ENCODE data around the gene FOXP1.

FOXP1 gene

GRCh38 chr3:71288269-71288930 is 295.1 kb downstream of the FOXP1 start:
- DNase-seq (ENCODE audit: extremely low spot score): no peak
- TF ChIP-seq SP1 (IDR thresholded peaks at IDR 0.05) (no peak), SUZ12 (IDR thresholded peaks at IDR 0.05) (no peak), TARDBP (IDR thresholded peaks at IDR 0.05) (no peak), BHLHE40 (IDR thresholded peaks at IDR 0.05; ENCODE audit: borderline replicate concordance) (no peak), LEF1 (IDR thresholded peaks at IDR 0.05; ENCODE audit: borderline replicate concordance) (no peak), ARNT (IDR thresholded peaks at IDR 0.05) (no peak), L3MBTL2 (conservative IDR thresholded peaks at IDR 0.05) (no peak), CTBP1 (IDR thresholded peaks at IDR 0.05; ENCODE audit: borderline replicate concordance) (no peak), ELF4 (IDR thresholded peaks at IDR 0.05) (no peak), FOXM1 (IDR thresholded peaks at IDR 0.05; ENCODE audit: borderline replicate concordance) (no peak), FOXA1 (IDR thresholded peaks at IDR 0.05) (no peak), FOXK2 (IDR thresholded peaks at IDR 0.05) (no peak)
- TF ChIP-seq, protein P1, sequence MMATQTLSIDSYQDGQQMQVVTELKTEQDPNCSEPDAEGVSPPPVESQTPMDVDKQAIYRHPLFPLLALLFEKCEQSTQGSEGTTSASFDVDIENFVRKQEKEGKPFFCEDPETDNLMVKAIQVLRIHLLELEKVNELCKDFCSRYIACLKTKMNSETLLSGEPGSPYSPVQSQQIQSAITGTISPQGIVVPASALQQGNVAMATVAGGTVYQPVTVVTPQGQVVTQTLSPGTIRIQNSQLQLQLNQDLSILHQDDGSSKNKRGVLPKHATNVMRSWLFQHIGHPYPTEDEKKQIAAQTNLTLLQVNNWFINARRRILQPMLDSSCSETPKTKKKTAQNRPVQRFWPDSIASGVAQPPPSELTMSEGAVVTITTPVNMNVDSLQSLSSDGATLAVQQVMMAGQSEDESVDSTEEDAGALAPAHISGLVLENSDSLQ (IDR thresholded peaks at IDR 0.05): no peak
- POLR2A ChIA-PET: no interaction called here
- CTCF ChIA-PET: no interaction called here

GRCh38 chr3:71285086-71285485 is 298.4 kb downstream of the FOXP1 start:
- ChIA-PET CTCF (no interaction called here), POLR2A (no interaction called here)
- DNase-seq (ENCODE audit: extremely low spot score): no peak
- TF ChIP-seq ELF4 (IDR thresholded peaks at IDR 0.05) (no peak), TARDBP (IDR thresholded peaks at IDR 0.05) (no peak), NFRKB (IDR thresholded peaks at IDR 0.05) (no peak), BHLHE40 (IDR thresholded peaks at IDR 0.05; ENCODE audit: borderline replicate concordance) (no peak), SP1 (IDR thresholded peaks at IDR 0.05) (no peak), FOXK2 (IDR thresholded peaks at IDR 0.05) (no peak), HDGF (IDR thresholded peaks at IDR 0.05; ENCODE audit: borderline replicate concordance) (no peak), FOXM1 (IDR thresholded peaks at IDR 0.05; ENCODE audit: borderline replicate concordance) (no peak), L3MBTL2 (conservative IDR thresholded peaks at IDR 0.05) (no peak), SUZ12 (IDR thresholded peaks at IDR 0.05) (no peak), LEF1 (IDR thresholded peaks at IDR 0.05; ENCODE audit: borderline replicate concordance) (no peak), ZNF384 (IDR thresholded peaks at IDR 0.05) (no peak), CTBP1 (IDR thresholded peaks at IDR 0.05; ENCODE audit: borderline replicate concordance) (no peak), FOXA1 (IDR thresholded peaks at IDR 0.05) (no peak), ARNT (IDR thresholded peaks at IDR 0.05) (no peak)
- TF ChIP-seq, protein P1 (IDR thresholded peaks at IDR 0.05): no peak

DNA sequence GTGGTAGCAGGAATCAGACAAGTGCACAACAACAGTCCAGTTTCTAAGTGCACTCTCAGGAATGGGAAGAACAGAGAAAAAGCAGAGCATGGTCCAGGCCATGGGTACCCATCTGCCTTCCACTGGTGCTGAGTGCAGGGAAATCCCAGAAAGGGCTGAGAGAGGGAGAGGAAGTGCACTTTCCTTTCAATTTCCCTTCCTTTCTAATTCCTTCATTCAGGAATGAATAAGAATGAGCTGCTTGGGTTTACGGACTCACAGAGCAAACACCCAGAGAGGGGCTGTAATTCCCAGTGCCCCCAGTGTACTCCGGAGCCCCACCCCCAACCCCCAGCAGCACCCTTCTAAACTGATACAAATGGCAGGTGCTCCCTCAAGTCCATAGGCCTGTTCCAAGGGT is 300.6 kb downstream of the FOXP1 start:
- ChIA-PET CTCF (no interaction called here), POLR2A (no interaction called here)
- DNase-seq (ENCODE audit: extremely low spot score): no peak
- TF ChIP-seq FOXM1 (IDR thresholded peaks at IDR 0.05; ENCODE audit: borderline replicate concordance) (no peak), ARNT (IDR thresholded peaks at IDR 0.05) (no peak), LEF1 (IDR thresholded peaks at IDR 0.05; ENCODE audit: borderline replicate concordance) (no peak), HDGF (IDR thresholded peaks at IDR 0.05; ENCODE audit: borderline replicate concordance) (no peak), TARDBP (IDR thresholded peaks at IDR 0.05) (no peak), ELF4 (IDR thresholded peaks at IDR 0.05) (no peak), ZNF384 (IDR thresholded peaks at IDR 0.05) (no peak), NFRKB (IDR thresholded peaks at IDR 0.05) (no peak), SUZ12 (IDR thresholded peaks at IDR 0.05) (no peak), BHLHE40 (IDR thresholded peaks at IDR 0.05; ENCODE audit: borderline replicate concordance) (no peak), CTBP1 (IDR thresholded peaks at IDR 0.05; ENCODE audit: borderline replicate concordance) (no peak), SP1 (IDR thresholded peaks at IDR 0.05) (no peak), L3MBTL2 (conservative IDR thresholded peaks at IDR 0.05) (no peak), FOXK2 (IDR thresholded peaks at IDR 0.05) (no peak), FOXA1 (IDR thresholded peaks at IDR 0.05) (no peak)
- TF ChIP-seq, protein P1 (IDR thresholded peaks at IDR 0.05): no peak

DNA sequence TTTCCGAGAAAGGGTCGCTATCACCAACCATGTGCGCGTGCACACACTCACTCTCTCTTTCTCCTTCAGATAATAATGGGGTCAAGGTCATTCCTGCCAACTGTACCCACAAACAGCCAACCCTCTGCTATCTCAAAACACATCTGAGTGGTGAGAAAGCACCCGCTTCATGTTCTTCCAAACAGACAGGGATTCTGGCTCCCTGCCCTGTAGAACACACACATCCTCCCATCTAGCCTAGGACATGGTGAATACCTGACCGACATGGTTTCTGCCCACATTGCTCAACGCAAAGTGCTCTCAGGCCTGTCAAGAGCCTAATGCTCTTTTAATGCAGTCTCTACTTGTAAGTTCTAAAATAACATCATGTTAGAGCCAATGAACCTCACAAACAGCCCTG is 302.2 kb downstream of the FOXP1 start:
- POLR2A ChIA-PET: no interaction called here

GRCh38 chr3:71277341-71277740 is 306.2 kb downstream of the FOXP1 start:
- CTCF ChIA-PET: interaction anchor here (0.6 kb wide), 1 partner anchor 441 kb away, joined by 8 read pairs; no protein-coding TSS in a partner anchor
- TF ChIP-seq NFRKB (IDR thresholded peaks at IDR 0.05) (no peak), LEF1 (IDR thresholded peaks at IDR 0.05; ENCODE audit: borderline replicate concordance) (no peak), HDGF (IDR thresholded peaks at IDR 0.05; ENCODE audit: borderline replicate concordance) (no peak), CTBP1 (IDR thresholded peaks at IDR 0.05; ENCODE audit: borderline replicate concordance) (no peak), L3MBTL2 (conservative IDR thresholded peaks at IDR 0.05) (no peak), FOXA1 (IDR thresholded peaks at IDR 0.05) (no peak), SUZ12 (IDR thresholded peaks at IDR 0.05) (no peak), SP1 (IDR thresholded peaks at IDR 0.05) (no peak), ELF4 (IDR thresholded peaks at IDR 0.05) (no peak), FOXM1 (IDR thresholded peaks at IDR 0.05; ENCODE audit: borderline replicate concordance) (no peak), BHLHE40 (IDR thresholded peaks at IDR 0.05; ENCODE audit: borderline replicate concordance) (no peak), FOXK2 (IDR thresholded peaks at IDR 0.05) (no peak), TARDBP (IDR thresholded peaks at IDR 0.05) (no peak), ARNT (IDR thresholded peaks at IDR 0.05) (no peak), ZNF384 (IDR thresholded peaks at IDR 0.05) (no peak)
- TF ChIP-seq, protein P1 (IDR thresholded peaks at IDR 0.05): no peak
- no peak for DNase-seq (ENCODE audit: extremely low spot score)
- POLR2A ChIA-PET: no interaction called here

More for the DNA sequence above, 302.2 kb downstream of the FOXP1 start:
- DNase-seq (ENCODE audit: extremely low spot score): no peak
- no peak for TF ChIP-seq FOXA1 (IDR thresholded peaks at IDR 0.05)
- TF ChIP-seq HDGF (IDR thresholded peaks at IDR 0.05; ENCODE audit: borderline replicate concordance): no peak
- no peak for TF ChIP-seq FOXK2 (IDR thresholded peaks at IDR 0.05)
- TF ChIP-seq SP1 (IDR thresholded peaks at IDR 0.05): no peak
- no peak for TF ChIP-seq TARDBP (IDR thresholded peaks at IDR 0.05)
- TF ChIP-seq ELF4 (IDR thresholded peaks at IDR 0.05): no peak
- TF ChIP-seq BHLHE40 (IDR thresholded peaks at IDR 0.05; ENCODE audit: borderline replicate concordance): no peak
- TF ChIP-seq, protein P1 (IDR thresholded peaks at IDR 0.05): no peak
- TF ChIP-seq CTBP1 (IDR thresholded peaks at IDR 0.05; ENCODE audit: borderline replicate concordance): no peak
- TF ChIP-seq SUZ12 (IDR thresholded peaks at IDR 0.05): no peak
- CTCF ChIA-PET: interaction anchor here (1.1 kb wide), 1 partner anchor 16 kb away, joined by 3 read pairs; no protein-coding TSS in a partner anchor

All from HEK293T (cell line).